Measurements from ENCODE around the gene FYB1.

- TF ChIP-seq POLR2A (IDR thresholded peaks at IDR 0.05) = no peak
- TF ChIP-seq, protein P1, sequence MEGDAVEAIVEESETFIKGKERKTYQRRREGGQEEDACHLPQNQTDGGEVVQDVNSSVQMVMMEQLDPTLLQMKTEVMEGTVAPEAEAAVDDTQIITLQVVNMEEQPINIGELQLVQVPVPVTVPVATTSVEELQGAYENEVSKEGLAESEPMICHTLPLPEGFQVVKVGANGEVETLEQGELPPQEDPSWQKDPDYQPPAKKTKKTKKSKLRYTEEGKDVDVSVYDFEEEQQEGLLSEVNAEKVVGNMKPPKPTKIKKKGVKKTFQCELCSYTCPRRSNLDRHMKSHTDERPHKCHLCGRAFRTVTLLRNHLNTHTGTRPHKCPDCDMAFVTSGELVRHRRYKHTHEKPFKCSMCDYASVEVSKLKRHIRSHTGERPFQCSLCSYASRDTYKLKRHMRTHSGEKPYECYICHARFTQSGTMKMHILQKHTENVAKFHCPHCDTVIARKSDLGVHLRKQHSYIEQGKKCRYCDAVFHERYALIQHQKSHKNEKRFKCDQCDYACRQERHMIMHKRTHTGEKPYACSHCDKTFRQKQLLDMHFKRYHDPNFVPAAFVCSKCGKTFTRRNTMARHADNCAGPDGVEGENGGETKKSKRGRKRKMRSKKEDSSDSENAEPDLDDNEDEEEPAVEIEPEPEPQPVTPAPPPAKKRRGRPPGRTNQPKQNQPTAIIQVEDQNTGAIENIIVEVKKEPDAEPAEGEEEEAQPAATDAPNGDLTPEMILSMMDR (IDR thresholded peaks at IDR 0.05) = no peak
Measured at GRCh38 chr5:39164529-39165402, 54.6 kb downstream of the FYB1 start.
